ENCODE results near the gene INO80D. TPM values are rescaled to one million over a fixed set of nuclear protein-coding genes. Genes with fewer than 3 reads are reported as not detected.

INO80D gene
- total RNA-seq, 1 donor from 2014 or later, result 9.7 TPM

DNA sequence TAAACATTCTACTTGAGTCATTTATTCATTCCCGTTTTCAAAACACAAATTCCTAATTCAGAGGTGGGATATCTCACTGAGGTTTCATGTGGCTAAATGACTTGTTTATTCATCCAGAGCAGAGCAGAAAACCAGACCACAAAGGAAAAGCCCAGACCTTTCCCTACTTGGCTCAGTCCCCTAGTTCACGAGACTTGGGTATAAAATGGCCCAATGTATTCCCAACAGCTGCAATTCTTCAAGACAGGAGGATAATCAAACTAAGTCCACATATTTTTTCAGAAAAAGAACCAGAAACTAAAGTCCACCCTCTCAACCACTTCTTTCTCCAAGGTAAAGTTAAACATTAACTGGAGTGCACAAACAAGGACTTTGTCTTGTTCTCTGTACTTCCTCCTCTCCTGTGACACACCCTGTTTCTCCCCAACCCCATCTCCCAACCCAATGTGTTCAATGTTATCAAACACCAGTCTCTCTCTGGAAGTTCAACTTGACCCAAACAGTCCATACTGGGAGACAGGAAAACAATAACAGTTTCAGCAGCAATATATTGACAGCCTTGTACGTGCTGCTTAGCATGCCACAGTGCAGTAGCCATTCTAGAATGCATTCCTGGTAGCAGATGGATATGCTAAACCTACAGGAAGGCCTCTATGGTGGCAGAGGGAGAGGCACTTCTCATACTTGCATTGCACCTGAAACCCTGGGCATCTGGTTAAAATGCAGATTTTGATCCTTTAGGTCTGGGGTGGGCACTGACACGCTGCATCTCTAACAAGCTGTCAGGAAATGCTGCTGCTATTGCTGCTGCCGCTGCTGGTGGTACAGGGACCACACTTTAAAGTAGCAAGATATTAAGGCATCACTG, 110.7 kb downstream of the INO80D start:
- Histone ChIP-seq H3K27me3 (ENCODE audit: control insufficient read depth, insufficient read depth, low read length) (no peaks in the 10 kb centered on the region), H3K4me3 (ENCODE audit: low read depth, low read length) (no peak overlapping the region), H3K36me3 (ENCODE audit: control insufficient read depth, insufficient read depth, low read length) (no peaks in the 10 kb centered on the region)
- no peak for TF ChIP-seq CTCF (IDR thresholded peaks at IDR 0.05; ENCODE audit: insufficient read depth, low read length, poor library complexity, severe bottlenecking)
- DNase-seq (ENCODE audit: low read depth), result peak; percentile 35

DNA sequence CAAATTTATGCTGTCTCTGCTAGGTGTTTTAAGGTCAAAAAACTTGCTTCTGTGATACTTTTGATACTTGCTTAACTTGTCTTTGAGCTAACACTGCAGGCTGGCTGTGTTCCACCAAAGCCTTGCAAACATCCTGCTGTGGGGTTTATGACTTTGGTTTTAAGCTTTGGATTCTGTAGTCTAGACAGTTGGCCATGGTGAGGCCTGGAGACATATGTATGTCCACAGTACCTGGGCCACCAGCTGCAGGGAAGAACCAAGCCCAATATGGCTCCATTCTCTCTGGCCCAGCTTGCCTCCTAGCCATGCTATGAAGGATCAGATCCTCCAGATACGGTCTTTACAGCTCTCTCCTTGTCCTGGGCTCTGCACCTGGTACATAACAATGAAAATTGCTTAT, 113.9 kb downstream of the INO80D start:
- no peaks in the 10 kb centered on the region for H3K27me3 ChIP-seq (ENCODE audit: control insufficient read depth, insufficient read depth, low read length)
- no peak for TF ChIP-seq CTCF (IDR thresholded peaks at IDR 0.05; ENCODE audit: insufficient read depth, low read length, poor library complexity, severe bottlenecking)
- no peak overlapping the region for H3K4me3 ChIP-seq (ENCODE audit: low read depth, low read length)
- no peak for DNase-seq (ENCODE audit: low read depth)
- no peaks in the 10 kb centered on the region for H3K36me3 ChIP-seq (ENCODE audit: control insufficient read depth, insufficient read depth, low read length)

GRCh38 chr2:205970348-205970747, 115.6 kb downstream of the INO80D start:
- TF ChIP-seq CTCF (IDR thresholded peaks at IDR 0.05; ENCODE audit: insufficient read depth, low read length, poor library complexity, severe bottlenecking), result no peak
- no peaks in the 10 kb centered on the region for H3K36me3 ChIP-seq (ENCODE audit: control insufficient read depth, insufficient read depth, low read length)
- DNase-seq (ENCODE audit: low read depth), result no peak
- no peak overlapping the region for H3K4me3 ChIP-seq (ENCODE audit: low read depth, low read length)
- no peaks in the 10 kb centered on the region for H3K27me3 ChIP-seq (ENCODE audit: control insufficient read depth, insufficient read depth, low read length)

GRCh38 chr2:205969584-205969983, 116.4 kb downstream of the INO80D start:
- DNase-seq (ENCODE audit: low read depth), result no peak
- H3K27me3 ChIP-seq (ENCODE audit: control insufficient read depth, insufficient read depth, low read length), result no peaks in the 10 kb centered on the region
- H3K36me3 ChIP-seq (ENCODE audit: control insufficient read depth, insufficient read depth, low read length), result no peaks in the 10 kb centered on the region
- no peak for TF ChIP-seq CTCF (IDR thresholded peaks at IDR 0.05; ENCODE audit: insufficient read depth, low read length, poor library complexity, severe bottlenecking)
- no peak overlapping the region for H3K4me3 ChIP-seq (ENCODE audit: low read depth, low read length)

DNA sequence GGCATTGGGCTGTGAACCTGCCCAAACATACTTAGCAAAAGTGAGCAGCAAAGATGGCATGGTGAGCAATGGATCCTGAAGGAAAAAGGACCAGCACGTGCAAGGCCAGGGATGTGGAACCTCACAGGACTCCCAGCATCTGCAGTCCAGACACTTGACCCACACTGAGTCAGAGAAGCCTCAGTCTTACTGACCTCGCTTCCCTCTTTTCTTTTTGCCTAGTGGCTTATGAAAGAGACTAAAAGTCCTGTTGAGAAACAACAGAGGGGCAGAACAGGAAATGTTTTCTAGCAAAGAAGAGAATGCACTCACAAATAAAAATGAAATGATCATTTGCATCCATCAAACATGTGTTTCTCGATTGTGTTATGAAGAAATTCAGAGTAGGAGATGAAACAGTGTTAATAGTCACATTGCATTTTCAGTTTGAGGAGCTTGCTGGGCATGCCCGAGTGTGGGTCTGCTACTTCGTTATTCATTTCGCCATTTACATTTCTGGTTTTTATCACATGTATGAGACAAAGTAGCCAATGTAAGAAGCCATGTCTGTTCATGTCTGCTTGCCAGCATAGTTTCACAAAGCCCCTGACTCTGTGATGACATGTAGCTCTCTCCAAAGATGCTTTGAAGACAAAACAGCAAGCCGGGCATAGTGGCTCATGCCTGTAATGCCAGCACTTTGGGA, 118.4 kb downstream of the INO80D start:
- TF ChIP-seq CTCF (IDR thresholded peaks at IDR 0.05; ENCODE audit: insufficient read depth, low read length, poor library complexity, severe bottlenecking), result no peak
- DNase-seq (ENCODE audit: low read depth), result no peak
- no peaks in the 10 kb centered on the region for H3K27me3 ChIP-seq (ENCODE audit: control insufficient read depth, insufficient read depth, low read length)
- H3K36me3 ChIP-seq (ENCODE audit: control insufficient read depth, insufficient read depth, low read length), result no peaks in the 10 kb centered on the region
- H3K4me3 ChIP-seq (ENCODE audit: low read depth, low read length), result no peak overlapping the region

Data from kidney epithelial cell (primary cell).